H1 (cell line): ENCODE results near the gene SLC16A9. TPM values are rescaled to one million over a fixed set of nuclear protein-coding genes. Genes with fewer than 3 reads are reported as not detected.

ENCODE experiments used
- CTCF ChIA-PET: fragments of 300-600 bp; sonication (Branson Sonifier 250); formaldehyde crosslinking; loops from one replicate; lab custom pipeline; 2021; ENCODE audit not compliant: partially characterized antibody; lab: Charles Lee
- POLR2A ChIA-PET: fragments of 300-600 bp; sonication (Branson Sonifier 250); formaldehyde crosslinking; loops from one replicate; lab custom pipeline; 2021; ENCODE audit warnings: inconsistent platforms; ENCODE audit not compliant: partially characterized antibody; lab: Charles Lee
- DNase-seq, 2 experiments: peaks; one replicate each; pipeline versions ENCODE4 v3.0.0 to v3.0.0-alpha.2; 2010 to 2022; ENCODE audit warnings: low spot score in 2 of 2, low read depth in 1 of 2, mixed read lengths in 1 of 2
- FAIRE-seq: peaks from 2 replicates; lab custom pipeline; 2011; peaks lifted over from hg19 to GRCh38; lab: Jason Lieb, UNC
- H2AFZ ChIP-seq: 2 replicates; pipeline ENCODE4 v1.8.1; 2012; ENCODE audit warnings: low read length, inconsistent platforms
- H2AK5ac ChIP-seq: 2 replicates; pipeline ENCODE4 v1.6.1; 2013; ENCODE audit warnings: low read depth, low read length
- H2BK120ac ChIP-seq: replicated peaks from 2 replicates; pipeline ENCODE3; 2013; ENCODE audit warnings: low read depth, low read length, inconsistent platforms
- H2BK12ac ChIP-seq: 2 replicates; pipeline ENCODE4 v1.6.1; 2013; ENCODE audit warnings: low read depth, low read length
- H2BK15ac ChIP-seq: 2 replicates; pipeline ENCODE4 v1.6.1; 2013; ENCODE audit warnings: low read length
- H2BK20ac ChIP-seq: 2 replicates; pipeline ENCODE4 v1.6.1; 2013; ENCODE audit warnings: low read length
- H2BK5ac ChIP-seq: 2 replicates; pipeline ENCODE4 v1.6.1; 2013; ENCODE audit warnings: low read depth, low read length
- H3K14ac ChIP-seq: 2 replicates; pipeline ENCODE4 v1.6.1; 2013; ENCODE audit warnings: inconsistent platforms; ENCODE audit not compliant: insufficient read length
- H3K18ac ChIP-seq: 2 replicates; pipeline ENCODE4 v1.6.1; 2013; ENCODE audit warnings: low read length; ENCODE audit errors: extremely low read depth
- H3K23ac ChIP-seq: 2 replicates; pipeline ENCODE4 v1.6.1; 2013; ENCODE audit warnings: inconsistent platforms; ENCODE audit not compliant: insufficient read length
- H3K23me2 ChIP-seq: 2 replicates; pipeline ENCODE4 v1.6.1; 2013; ENCODE audit warnings: low read depth, low read length
- H3K27ac ChIP-seq: 2 replicates; pipeline ENCODE4 v1.6.1; 2011; ENCODE audit warnings: low read depth, low read length, inconsistent platforms
- H3K27me3 ChIP-seq, 4 experiments: replicated peaks in 1 of 4; 1 replicate in 1 of 4; 2 replicates in 3 of 4; pipeline versions ENCODE4 v1.6.1 to v1.8.1; 2011 to 2013; ENCODE audit warnings: low read length in 3 of 4, mild to moderate bottlenecking in 3 of 4, inconsistent platforms in 2 of 4, mixed read lengths in 2 of 4, moderate library complexity in 1 of 4; ENCODE audit not compliant: control insufficient read depth in 3 of 4, insufficient read depth in 3 of 4; ENCODE audit errors: extremely low read depth in 1 of 4
- H3K36me3 ChIP-seq, 4 experiments: 2 replicates each; pipeline versions ENCODE4 v1.6.1 to v1.8.1; 2011 to 2013; ENCODE audit warnings: mild to moderate bottlenecking in 4 of 4, low read length in 3 of 4, moderate library complexity in 2 of 4, control low read depth in 1 of 4, inconsistent platforms in 1 of 4; ENCODE audit not compliant: insufficient read depth in 4 of 4, control insufficient read depth in 2 of 4
- H3K4ac ChIP-seq: replicated peaks from 2 replicates; pipeline ENCODE3; 2013; ENCODE audit warnings: low read length, low read depth, mixed read lengths, inconsistent platforms; ENCODE audit not compliant: insufficient read length
- H3K4me1 ChIP-seq, 4 experiments: replicated peaks in 1 of 4; 1 replicate in 1 of 4; 2 replicates in 3 of 4; pipeline versions ENCODE4 v1.6.1 to v1.8.1; 2011 to 2013; ENCODE audit warnings: low read length in 3 of 4, inconsistent platforms in 2 of 4, mixed read lengths in 1 of 4; ENCODE audit not compliant: insufficient read depth in 4 of 4, control insufficient read depth in 3 of 4
- H3K4me2 ChIP-seq, 2 experiments: 2 replicates each; pipeline versions ENCODE4 v1.6.1 to v1.8.1; 2011 to 2013; ENCODE audit warnings: low read depth in 2 of 2, low read length in 2 of 2, control low read depth in 1 of 2, inconsistent platforms in 1 of 2, mild to moderate bottlenecking in 1 of 2; ENCODE audit not compliant: insufficient read depth in 1 of 2
- H3K4me3 ChIP-seq, 4 experiments: fragments of 200-600, 300-600 bp in 1 of 4; sonication (generic), shearing (Covaris generic), sonication (Bioruptor Twin) in 1 of 4; 2 replicates each; pipeline versions ENCODE4 v1.5.1 to v1.8.1; 2011 to 2016; ENCODE audit warnings: low read length in 4 of 4, low read depth in 3 of 4, control low read depth in 2 of 4, inconsistent platforms in 2 of 4, mild to moderate bottlenecking in 2 of 4, mixed read lengths in 1 of 4, moderate library complexity in 1 of 4; ENCODE audit not compliant: insufficient read depth in 2 of 4; ENCODE audit errors: extremely low read depth in 1 of 4
- H3K56ac ChIP-seq: replicated peaks from 2 replicates; pipeline ENCODE3; 2013; ENCODE audit warnings: low read depth, mild to moderate bottlenecking, mixed read lengths, low read length, inconsistent platforms; ENCODE audit not compliant: insufficient read length
- H3K79me1 ChIP-seq: 2 replicates; pipeline ENCODE4 v1.6.1; 2013; ENCODE audit warnings: low read depth, low read length, control low read depth
- H3K79me2 ChIP-seq, 2 experiments: 2 replicates each; pipeline versions ENCODE4 v1.6.1 to v1.8.1; 2012 to 2013; ENCODE audit warnings: low read length in 2 of 2, mild to moderate bottlenecking in 2 of 2, inconsistent platforms in 1 of 2; ENCODE audit not compliant: insufficient read depth in 2 of 2, control insufficient read depth in 1 of 2
- H3K9ac ChIP-seq, 4 experiments: replicated peaks in 1 of 4; 1 replicate in 1 of 4; 2 replicates in 3 of 4; pipeline versions ENCODE4 v1.6.1 to v1.8.1; 2011 to 2013; ENCODE audit warnings: low read depth in 3 of 4, low read length in 3 of 4, control low read depth in 2 of 4, mild to moderate bottlenecking in 2 of 4, moderate library complexity in 2 of 4, inconsistent platforms in 1 of 4; ENCODE audit errors: extremely low read depth in 1 of 4
- H3K9me3 ChIP-seq, 2 experiments: 2 replicates each; pipeline versions ENCODE4 v1.6.1 to v1.8.1; 2012 to 2013; ENCODE audit warnings: mild to moderate bottlenecking in 2 of 2, moderate library complexity in 2 of 2, control low read depth in 1 of 2, inconsistent platforms in 1 of 2, low read depth in 1 of 2, low read length in 1 of 2, mixed read lengths in 1 of 2; ENCODE audit not compliant: insufficient read depth in 2 of 2
- H4K20me1 ChIP-seq, 2 experiments: replicated peaks in 1 of 2; 2 replicates each; pipeline versions ENCODE3 to v1.8.1; 2011 to 2013; ENCODE audit warnings: inconsistent platforms in 2 of 2, low read length in 2 of 2, mild to moderate bottlenecking in 1 of 2; ENCODE audit not compliant: insufficient read depth in 2 of 2, control insufficient read depth in 1 of 2
- H4K5ac ChIP-seq: 2 replicates; pipeline ENCODE4 v1.6.1; 2013; ENCODE audit warnings: low read length, low read depth, mixed read lengths, inconsistent platforms; ENCODE audit not compliant: insufficient read length
- H4K8ac ChIP-seq: 2 replicates; pipeline ENCODE4 v1.8.0; 2013; ENCODE audit warnings: mild to moderate bottlenecking, moderate library complexity, low read length, inconsistent platforms; ENCODE audit not compliant: insufficient read depth; ENCODE audit errors: extremely low read depth
- H4K91ac ChIP-seq: replicated peaks from 2 replicates; pipeline ENCODE3; 2013; ENCODE audit warnings: low read length, mixed read lengths, inconsistent platforms; ENCODE audit not compliant: insufficient read length
- BACH1 ChIP-seq: IDR thresholded peaks from 2 replicates; pipeline ENCODE4 v1.6.1; 2012; ENCODE audit warnings: low read length, improper control_type of control experiment
- RAD21 ChIP-seq, 2 experiments: IDR thresholded peaks in 1 of 2; conservative IDR thresholded peaks in 1 of 2; 2 replicates each; pipeline ENCODE4 v1.6.1; 2011; ENCODE audit warnings: low read depth in 2 of 2, low read length in 2 of 2, improper control_type of control experiment in 1 of 2, inconsistent platforms in 1 of 2, mild to moderate bottlenecking in 1 of 2, moderate library complexity in 1 of 2
- WGBS, 2 experiments: shearing (Covaris generic) in 1 of 2; methylation state at CpG; one replicate each; pipeline versions ENCODE4 v1.1.6 to v1.1.7; 2013 to 2015; ENCODE audit warnings: low lambda C conversion rate in 2 of 2, mixed read lengths in 2 of 2, inconsistent platforms in 1 of 2, low coverage in 1 of 2, missing lambda C conversion rate in 1 of 2; ENCODE audit not compliant: insufficient replicate concordance in 2 of 2, insufficient coverage in 1 of 2, insufficient read length in 1 of 2; ENCODE audit errors: extremely low coverage in 1 of 2, missing lambda C conversion rate in 1 of 2; 5-methylcytosine and 5-hydroxymethylcytosine counted together
- polyA plus RNA-seq, 7 experiments: library from polyadenylated mRNA; depleted of rRNA in 3 of 7; stranded (reverse) in 5 of 7; unstranded in 2 of 7; fragments of >200 nt in 5 of 7; fragments of 200-250 nt in 2 of 7; gene quantifications; 1 replicate in 5 of 7; 2 replicates in 1 of 7; 4 replicates in 1 of 7; pipeline versions ENCODE4 v1.2.1 to v1.2.3, GENCODE V29; 2011 to 2013; ENCODE audit warnings: missing spikeins in 2 of 7, mixed read lengths in 2 of 7
- total RNA-seq: library from RNA; stranded (reverse); fragmentation: NEBNext Ultra II Directional; extraction: Animal tissue kit (Norgen Biotek cat#: 25700); gene quantifications from 2 replicates; pipeline ENCODE4 v1.2.1, GENCODE V29; 2021

Gene SLC16A9
- total and polyA plus RNA-seq, 2 of the 8 experiments (the other 6 are each of a cell fraction or from before 2014, with no cell fraction given), result 11.2 to 20.5 TPM

DNA sequence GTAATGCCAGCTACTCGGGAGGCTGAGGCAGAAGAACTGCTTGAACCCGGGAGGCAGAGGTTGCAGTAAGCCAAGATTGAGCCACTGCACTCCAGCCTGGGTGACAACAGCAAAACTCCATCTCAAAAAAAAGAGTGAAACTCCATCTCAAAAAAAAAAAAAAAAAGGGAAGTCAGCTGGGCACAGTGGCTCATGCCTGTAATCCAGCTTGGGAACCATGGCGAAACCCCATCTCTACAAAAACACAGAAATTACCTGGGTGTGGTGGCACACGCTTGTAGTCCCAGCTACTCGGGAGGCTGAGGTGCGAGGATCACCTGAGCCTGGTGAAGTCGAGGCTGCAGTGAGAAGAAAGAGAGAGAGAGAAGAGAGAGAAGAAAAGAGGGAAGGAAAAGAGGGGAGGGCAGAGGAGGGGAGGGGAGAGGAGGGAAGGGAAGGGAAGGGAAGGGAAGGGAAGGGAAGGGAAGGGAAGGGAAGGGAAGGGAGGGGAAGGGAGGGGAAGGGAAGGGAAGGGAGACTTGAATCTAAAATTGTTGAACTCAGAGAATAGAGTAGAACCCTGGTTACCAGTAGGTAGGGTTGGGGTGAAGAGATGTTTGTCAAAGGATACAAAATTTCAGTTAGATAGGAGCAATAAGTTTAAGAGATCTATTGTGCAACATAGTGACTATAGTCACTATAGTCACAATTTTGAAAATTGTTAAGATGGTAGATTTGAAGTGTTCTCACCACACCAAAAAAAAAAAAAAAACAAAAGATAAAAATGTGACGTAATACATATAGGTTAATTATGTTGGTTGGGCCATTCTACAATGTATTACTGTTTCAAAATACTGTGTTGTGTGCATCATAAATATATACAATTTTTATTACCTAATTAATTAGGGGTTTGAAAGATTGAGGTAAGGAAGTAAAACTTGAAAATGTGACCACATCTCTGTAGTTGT lies 2.5 kb downstream of the SLC16A9 start:
- Histone ChIP-seq H4K8ac (no peak overlapping the region), H2BK20ac (no peak overlapping the region), H2BK5ac (no peak overlapping the region), H2BK15ac (no peak overlapping the region), H3K23me2 (peaks cover 15% of the 10 kb centered on the region; the same call in 1 of the 2 replicates), H3K9me3 (no peaks in the 10 kb centered on the region), H2AK5ac (no peak overlapping the region), H4K5ac (no peak overlapping the region), H3K23ac (no peak overlapping the region), H3K56ac (no peak overlapping the region), H3K27me3 (peaks cover 0 to 15% (median 10%) of the 10 kb centered on the region in 4 experiments; a peak in 5 of 7 replicates), H3K4me2 (peak overlapping the region in 1 of 2 experiments; percentile 99; a peak in 1 of 4 replicates), H3K4me3 (peak overlapping the region in 1 of 4 experiments; percentile 90; a peak in 1 of 8 replicates), H2BK120ac (no peak overlapping the region), H4K91ac (no peak overlapping the region), H2AFZ (no peak overlapping the region), H3K18ac (no peak overlapping the region), H3K9ac (no peak overlapping the region), H3K79me1 (no peaks in the 10 kb centered on the region), H3K36me3 (no peaks in the 10 kb centered on the region), H3K14ac (no peak overlapping the region), H2BK12ac (no peak overlapping the region), H3K27ac (no peak overlapping the region), H4K20me1 (no peaks in the 10 kb centered on the region), H3K4me1 (peaks cover 0 to 9% (median 6%) of the 10 kb centered on the region in 4 experiments; a peak in 4 of 7 replicates), H3K79me2 (peaks cover 0 to 14% of the 10 kb centered on the region in 2 experiments; a peak in 1 of 4 replicates), H3K4ac (no peak overlapping the region)
- 90% methylated on average over 8 of the region's 8 CpGs; no CpG with 5 or more reads in 1 of the 2 experiments for WGBS, 2 experiments
- DNase-seq, result no peak
- POLR2A ChIA-PET, result interaction anchor here (1.6 to 3.1 kb wide), 2 partner anchors 18 to 27 kb away, joined by 4 to 8 read pairs; no protein-coding TSS in a partner anchor
- FAIRE-seq, result no peak
- CTCF ChIA-PET, result interaction anchor here (0.8 to 1.2 kb wide), 2 partner anchors 12 to 81 kb away, joined by 3 read pairs; no protein-coding TSS in a partner anchor
- TF ChIP-seq BACH1, result no peak
- no peak for TF ChIP-seq RAD21 (IDR thresholded peaks at IDR 0.05 in 1 of 2, conservative IDR thresholded peaks at IDR 0.05 in 1 of 2; ENCODE audit: low read depth in 2 of 2, low read length in 2 of 2)
